ENCODE measurements around the gene CFAP65. TPM values are rescaled to one million over a fixed set of nuclear protein-coding genes. Genes with fewer than 3 reads are reported as not detected.

The CFAP65 gene
- total and polyA plus RNA-seq, 9 of the 15 experiments (the other 6 are each of a cell fraction or from before 2014, with no cell fraction given) = not detected

DNA sequence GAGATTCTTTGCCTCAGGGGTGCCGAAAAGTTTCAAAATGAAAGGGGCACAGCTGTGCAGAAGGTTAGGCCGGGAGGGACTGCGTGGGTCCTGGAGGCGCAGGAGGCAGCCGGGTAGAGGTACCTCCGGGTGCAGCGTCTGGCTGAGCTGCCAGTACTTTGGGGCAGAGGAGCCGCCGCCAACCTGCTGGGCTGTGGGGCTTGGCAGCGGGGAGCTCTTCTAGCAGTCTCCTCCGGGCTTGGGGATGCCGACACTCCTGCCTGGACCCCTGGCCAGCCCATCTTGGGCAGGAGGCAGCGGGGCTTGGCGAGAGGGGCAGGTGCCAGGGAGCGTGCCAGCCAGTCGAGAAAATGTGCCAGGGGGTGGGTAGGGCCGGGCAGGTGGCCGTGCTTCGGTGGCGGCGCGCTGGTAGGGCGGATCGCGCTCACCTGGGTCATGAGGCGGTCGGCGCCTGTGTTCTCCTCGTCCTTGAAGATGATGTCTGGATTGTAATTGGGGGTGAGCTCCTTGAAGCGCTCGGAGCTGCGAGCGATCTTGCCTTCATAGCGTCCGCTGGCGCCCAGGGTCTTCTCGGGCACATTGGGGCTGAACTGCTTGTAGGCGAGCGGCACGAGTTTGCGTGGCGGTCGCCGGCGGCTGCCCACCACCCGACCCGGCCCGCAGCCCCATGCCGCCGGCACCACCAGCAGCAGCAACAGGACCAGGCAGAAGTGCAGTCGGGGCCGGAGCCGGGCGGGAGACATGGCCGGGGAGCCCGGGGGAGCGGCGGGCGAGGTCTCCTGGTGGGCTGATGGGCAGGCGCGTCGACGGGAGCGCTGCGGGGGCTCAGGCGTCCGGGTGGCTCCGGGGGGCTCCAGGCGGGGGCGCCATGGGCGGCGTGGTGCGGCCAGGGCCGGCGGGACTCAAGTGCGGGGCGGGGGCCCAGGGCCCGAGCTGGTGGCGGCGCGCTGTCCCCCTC, 18.7 kb upstream of the CFAP65 start:
- Histone ChIP-seq H3K4me3 (no peak overlapping the region), H3K4me1 (replicated peaks in 1 of 2; ENCODE audit: control insufficient read depth in 2 of 2, insufficient read depth in 2 of 2, low read length in 2 of 2) (peaks cover 0 to 25% of the 10 kb centered on the region in 2 experiments; a peak in 2 of 5 replicates), H3K27me3 (ENCODE audit: control insufficient read depth in 2 of 2, insufficient read depth in 2 of 2, low read length in 2 of 2) (peaks cover 11 to 53% of the 10 kb centered on the region in 2 experiments; a peak in 4 of 5 replicates), H3K9me1 (ENCODE audit: control insufficient read depth, insufficient read depth, low read length) (no peaks in the 10 kb centered on the region), H2AFZ (ENCODE audit: low read depth, low read length) (no peak overlapping the region), H3K27ac (ENCODE audit: extremely low read depth, low read depth, low read length) (no peak overlapping the region), H3K36me3 (ENCODE audit: control insufficient read depth, insufficient read depth, low read length) (no peaks in the 10 kb centered on the region), H3K4me2 (ENCODE audit: insufficient read depth, low read length) (no peak overlapping the region), H3K79me2 (ENCODE audit: control insufficient read depth, insufficient read depth, low read length) (no peaks in the 10 kb centered on the region), H3K9me3 (replicated peaks; ENCODE audit: control insufficient read depth, insufficient read depth, low read depth, low read length) (no peaks in the 10 kb centered on the region), H3K9ac (ENCODE audit: insufficient read depth in 1 of 2, low read depth in 2 of 2, low read length in 2 of 2) (no peak overlapping the region), H4K20me1 (replicated peaks; ENCODE audit: control insufficient read depth, insufficient read depth, low read length) (0 out of 2 replicates have a peak, but pooled peaks cover 6% of the 10 kb centered on the region)
- ChIA-PET CTCF (ENCODE audit: low intra/inter-chr PET ratio) (interaction anchor here (0.6 kb wide), 1 partner anchor 58 kb away, joined by 3 read pairs; no protein-coding TSS in a partner anchor), POLR2A (no interaction called here)
- BruUV-seq (replicated peaks) = no TSS peak
- 50% methylated on average over 9 of the region's 81 CpGs for WGBS (ENCODE audit: insufficient coverage, low coverage, missing lambda C conversion rate)
- FAIRE-seq = no peak
- in situ Hi-C loops (cut with MboI) (loop anchor here (5.0 kb wide), 1 partner anchor 97 kb away; no protein-coding TSS in a partner anchor), intact Hi-C loops (cut with micrococcal nuclease) (loop anchor here (5.0 kb wide), 1 partner anchor 68 kb away; the partner anchor contains the start of gene CRYBA2)
- no peak for DNase-seq (ENCODE audit: extremely low read depth in 1 of 4, low spot score in 3 of 4)
- ATAC-seq = no peak
- TF ChIP-seq EWSR1 (IDR thresholded peaks at IDR 0.05; ENCODE audit: borderline replicate concordance, low read depth, partially characterized antibody) (no peak), CBX8 (IDR thresholded peaks at IDR 0.05; ENCODE audit: borderline replicate concordance, extremely low read depth, low read depth, low read length, poor library complexity, severe bottlenecking) (no peak), ZNF23 (CRISPR knock-in tag; IDR thresholded peaks at IDR 0.05) (no peak), SOX6 (IDR thresholded peaks at IDR 0.05) (no peak), BCL6 (CRISPR knock-in tag; IDR thresholded peaks at IDR 0.05) (no peak), ZSCAN29 (IDR thresholded peaks at IDR 0.05) (no peak), ZFP36 (IDR thresholded peaks at IDR 0.05; ENCODE audit: low read depth, low read length, partially characterized antibody) (no peak), ZNF253 (CRISPR knock-in tag; conservative IDR thresholded peaks at IDR 0.05) (no peak), GTF2B (IDR thresholded peaks at IDR 0.05; ENCODE audit: extremely low read depth, insufficient read length) (no peak), ELK1 (CRISPR knock-in tag; IDR thresholded peaks at IDR 0.05) (no peak), ZNF316 (IDR thresholded peaks at IDR 0.05) (no peak), SMARCA4 (IDR thresholded peaks at IDR 0.05) (no peak), ELF2 (CRISPR knock-in tag; IDR thresholded peaks at IDR 0.05) (no peak)
- TF ChIP-seq, protein P1, sequence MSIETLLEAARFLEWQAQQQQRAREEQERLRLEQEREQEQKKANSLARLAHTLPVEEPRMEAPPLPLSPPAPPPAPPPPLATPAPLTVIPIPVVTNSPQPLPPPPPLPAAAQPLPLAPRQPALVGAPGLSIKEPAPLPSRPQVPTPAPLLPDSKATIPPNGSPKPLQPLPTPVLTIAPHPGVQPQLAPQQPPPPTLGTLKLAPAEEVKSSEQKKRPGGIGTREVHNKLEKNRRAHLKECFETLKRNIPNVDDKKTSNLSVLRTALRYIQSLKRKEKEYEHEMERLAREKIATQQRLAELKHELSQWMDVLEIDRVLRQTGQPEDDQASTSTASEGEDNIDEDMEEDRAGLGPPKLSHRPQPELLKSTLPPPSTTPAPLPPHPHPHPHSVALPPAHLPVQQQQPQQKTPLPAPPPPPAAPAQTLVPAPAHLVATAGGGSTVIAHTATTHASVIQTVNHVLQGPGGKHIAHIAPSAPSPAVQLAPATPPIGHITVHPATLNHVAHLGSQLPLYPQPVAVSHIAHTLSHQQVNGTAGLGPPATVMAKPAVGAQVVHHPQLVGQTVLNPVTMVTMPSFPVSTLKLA (conservative IDR thresholded peaks at IDR 0.05) = no peak
- TF ChIP-seq, protein P2, sequence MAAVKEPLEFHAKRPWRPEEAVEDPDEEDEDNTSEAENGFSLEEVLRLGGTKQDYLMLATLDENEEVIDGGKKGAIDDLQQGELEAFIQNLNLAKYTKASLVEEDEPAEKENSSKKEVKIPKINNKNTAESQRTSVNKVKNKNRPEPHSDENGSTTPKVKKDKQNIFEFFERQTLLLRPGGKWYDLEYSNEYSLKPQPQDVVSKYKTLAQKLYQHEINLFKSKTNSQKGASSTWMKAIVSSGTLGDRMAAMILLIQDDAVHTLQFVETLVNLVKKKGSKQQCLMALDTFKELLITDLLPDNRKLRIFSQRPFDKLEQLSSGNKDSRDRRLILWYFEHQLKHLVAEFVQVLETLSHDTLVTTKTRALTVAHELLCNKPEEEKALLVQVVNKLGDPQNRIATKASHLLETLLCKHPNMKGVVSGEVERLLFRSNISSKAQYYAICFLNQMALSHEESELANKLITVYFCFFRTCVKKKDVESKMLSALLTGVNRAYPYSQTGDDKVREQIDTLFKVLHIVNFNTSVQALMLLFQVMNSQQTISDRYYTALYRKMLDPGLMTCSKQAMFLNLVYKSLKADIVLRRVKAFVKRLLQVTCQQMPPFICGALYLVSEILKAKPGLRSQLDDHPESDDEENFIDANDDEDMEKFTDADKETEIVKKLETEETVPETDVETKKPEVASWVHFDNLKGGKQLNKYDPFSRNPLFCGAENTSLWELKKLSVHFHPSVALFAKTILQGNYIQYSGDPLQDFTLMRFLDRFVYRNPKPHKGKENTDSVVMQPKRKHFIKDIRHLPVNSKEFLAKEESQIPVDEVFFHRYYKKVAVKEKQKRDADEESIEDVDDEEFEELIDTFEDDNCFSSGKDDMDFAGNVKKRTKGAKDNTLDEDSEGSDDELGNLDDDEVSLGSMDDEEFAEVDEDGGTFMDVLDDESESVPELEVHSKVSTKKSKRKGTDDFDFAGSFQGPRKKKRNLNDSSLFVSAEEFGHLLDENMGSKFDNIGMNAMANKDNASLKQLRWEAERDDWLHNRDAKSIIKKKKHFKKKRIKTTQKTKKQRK (IDR thresholded peaks at IDR 0.05; ENCODE audit: borderline replicate concordance, low read depth, low read length) = no peak

All from K562 (cell line).